PC-9 (cell line): ENCODE data around the gene ARHGDIA. TPM values are rescaled to one million over a fixed set of nuclear protein-coding genes. Genes with fewer than 3 reads are reported as not detected.

Source experiments
- BruUV-seq: library from RNA; stranded (reverse); fragments of 400-500 nt; replicated peaks from 2 replicates; lab custom pipeline; 2021; lab: Mats Ljungman, UMichigan
- CTCF ChIA-PET: fragments of 300-600 bp; sonication (Branson Sonifier 250); formaldehyde crosslinking; loops from one replicate; lab custom pipeline; 2022; ENCODE audit warnings: antibody characterized with exemption; lab: Charles Lee
- POLR2A ChIA-PET: fragments of 300-600 bp; sonication (Branson Sonifier 250); formaldehyde crosslinking; loops from one replicate; lab custom pipeline; 2022; ENCODE audit warnings: antibody characterized with exemption; ENCODE audit not compliant: unreplicated experiment; lab: Charles Lee
- DNase-seq, 2 experiments: peaks; one replicate each; pipeline versions ENCODE4 v3.0.0 to v3.0.0-alpha.2; 2015 to 2022; ENCODE audit warnings: mixed read lengths in 1 of 2
- H2AFZ ChIP-seq: fragments of 200-600 bp; sonication (generic); 2 replicates; pipeline ENCODE4 v1.8.1; 2017; ENCODE audit warnings: antibody characterized with exemption
- H3F3A ChIP-seq: fragments of 200-600 bp; sonication (generic); 2 replicates; pipeline ENCODE4 v1.8.1; 2017; ENCODE audit warnings: antibody characterized with exemption, mild to moderate bottlenecking, low read depth; ENCODE audit not compliant: insufficient read depth
- H3K27ac ChIP-seq: fragments of 200-600 bp; sonication (generic); 2 replicates; pipeline ENCODE4 v1.6.1; 2016; ENCODE audit warnings: mixed run types
- H3K27me3 ChIP-seq: fragments of 200-600 bp; sonication (generic); 2 replicates; pipeline ENCODE4 v1.6.1; 2016; ENCODE audit warnings: low read depth, mixed run types; ENCODE audit not compliant: insufficient read depth
- H3K36me3 ChIP-seq: fragments of 200-600 bp; sonication (generic); 2 replicates; pipeline ENCODE4 v1.6.1; 2016; ENCODE audit warnings: low read depth, mixed run types
- H3K4me1 ChIP-seq: fragments of 200-600 bp; sonication (generic); replicated peaks from 2 replicates; pipeline ENCODE4 v1.6.1; 2016; ENCODE audit warnings: mixed run types; ENCODE audit not compliant: insufficient read depth
- H3K4me2 ChIP-seq: fragments of 200-600 bp; sonication (generic); 2 replicates; pipeline ENCODE4 v1.6.1; 2017; ENCODE audit warnings: mixed run types
- H3K4me3 ChIP-seq: fragments of 200-600 bp; sonication (generic); 2 replicates; pipeline ENCODE4 v1.6.1; 2016; ENCODE audit warnings: mixed run types
- H3K79me2 ChIP-seq: fragments of 200-600 bp; sonication (generic); 2 replicates; pipeline ENCODE4 v1.6.1; 2017; ENCODE audit warnings: low read depth, mixed run types
- H3K9me2 ChIP-seq: fragments of 200-600 bp; sonication (generic); 2 replicates; pipeline ENCODE4 v1.8.1; 2017; ENCODE audit warnings: mild to moderate bottlenecking; ENCODE audit not compliant: insufficient read depth
- H3K9me3 ChIP-seq: fragments of 200-600 bp; sonication (generic); 2 replicates; pipeline ENCODE4 v1.8.1; 2016; ENCODE audit warnings: low read depth; ENCODE audit not compliant: insufficient read depth
- H4K20me1 ChIP-seq: fragments of 200-600 bp; sonication (generic); 2 replicates; pipeline ENCODE4 v1.8.1; 2017; ENCODE audit not compliant: insufficient read depth
- CTCF ChIP-seq: fragments of 200-600 bp; sonication (generic); conservative IDR thresholded peaks from 2 replicates; pipeline ENCODE4 v1.6.1; 2017; ENCODE audit warnings: mixed run types, antibody characterized with exemption, mild to moderate bottlenecking, moderate library complexity
- EZH2 ChIP-seq: fragments of 200-600 bp; sonication (generic); IDR thresholded peaks from 2 replicates; pipeline ENCODE4 v1.8.0; 2017; ENCODE audit warnings: antibody characterized with exemption, low read depth
- intact Hi-C: fragments of 100-400 bp; cut with micrococcal nuclease; formaldehyde crosslinking; loops from one replicate; pipeline ENCODE4 v1.10.0; 2022; ENCODE audit not compliant: unreplicated experiment
- total RNA-seq: library from RNA; stranded (reverse); gene quantifications from 2 replicates; pipeline ENCODE4 v1.2.3, GENCODE V29; 2021

Gene ARHGDIA
- total RNA-seq, 1 experiment from 2014 or later, result 309 TPM

DNA sequence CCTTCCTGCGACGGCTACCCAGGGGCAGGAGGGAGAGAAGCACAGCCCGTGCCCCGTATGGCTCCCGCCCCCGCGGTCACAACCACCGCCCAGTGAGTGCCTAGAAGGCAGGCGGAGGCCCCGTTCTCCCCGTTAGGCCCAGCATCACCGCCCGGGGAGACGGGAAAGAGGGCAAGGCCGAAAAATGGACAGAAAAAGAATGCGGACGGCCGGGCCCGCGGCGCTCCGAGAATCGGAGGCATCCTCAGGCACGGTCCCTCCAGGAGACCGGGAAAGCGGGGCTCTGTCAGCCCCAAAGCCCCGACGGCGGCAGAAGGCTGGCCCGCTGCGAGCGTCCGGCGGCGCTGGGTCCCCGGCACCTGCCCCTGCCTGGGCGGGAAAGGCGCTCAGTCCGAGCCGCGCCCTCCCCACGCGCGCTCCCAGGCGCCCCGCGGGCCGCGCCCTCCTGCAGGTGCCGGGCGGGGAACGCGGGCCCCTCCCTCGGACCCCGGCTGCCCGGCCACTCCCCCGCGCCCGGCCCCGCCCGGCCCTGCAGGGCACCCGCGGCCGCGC lies 38.5 kb downstream of the ARHGDIA start:
- H3K4me1 ChIP-seq, result no peaks in the 10 kb centered on the region
- no peak overlapping the region for H3K27ac ChIP-seq
- peak overlapping the region; percentile 61 for H3K4me3 ChIP-seq
- peak overlapping the region; percentile 73; the same call in 1 of the 2 replicates for H2AFZ ChIP-seq
- no peaks in the 10 kb centered on the region for H3K9me2 ChIP-seq
- H3K27me3 ChIP-seq, result no peaks in the 10 kb centered on the region
- ChIA-PET CTCF (no interaction called here), POLR2A (interaction anchor here (0.5 to 1.1 kb wide), 3 partner anchors 16 to 78 kb away, joined by 6 to 9 read pairs (median 7); partner anchors contain the start of gene PCYT2)
- H3F3A ChIP-seq, result peaks cover under 1% of the 10 kb centered on the region; the same call in 1 of the 2 replicates
- H3K79me2 ChIP-seq, result peaks cover 6% of the 10 kb centered on the region
- BruUV-seq, result no TSS peak
- intact Hi-C loops, result loop anchor here (1.0 kb wide), 1 partner anchor 28 kb away; the partner anchor contains the start of gene P4HB
- TF ChIP-seq CTCF (no peak), EZH2 (no peak)
- DNase-seq, result no peak
- H3K9me3 ChIP-seq, result no peaks in the 10 kb centered on the region
- no peaks in the 10 kb centered on the region for H3K36me3 ChIP-seq
- no peaks in the 10 kb centered on the region for H4K20me1 ChIP-seq
- H3K4me2 ChIP-seq, result peak overlapping the region; percentile 83

DNA sequence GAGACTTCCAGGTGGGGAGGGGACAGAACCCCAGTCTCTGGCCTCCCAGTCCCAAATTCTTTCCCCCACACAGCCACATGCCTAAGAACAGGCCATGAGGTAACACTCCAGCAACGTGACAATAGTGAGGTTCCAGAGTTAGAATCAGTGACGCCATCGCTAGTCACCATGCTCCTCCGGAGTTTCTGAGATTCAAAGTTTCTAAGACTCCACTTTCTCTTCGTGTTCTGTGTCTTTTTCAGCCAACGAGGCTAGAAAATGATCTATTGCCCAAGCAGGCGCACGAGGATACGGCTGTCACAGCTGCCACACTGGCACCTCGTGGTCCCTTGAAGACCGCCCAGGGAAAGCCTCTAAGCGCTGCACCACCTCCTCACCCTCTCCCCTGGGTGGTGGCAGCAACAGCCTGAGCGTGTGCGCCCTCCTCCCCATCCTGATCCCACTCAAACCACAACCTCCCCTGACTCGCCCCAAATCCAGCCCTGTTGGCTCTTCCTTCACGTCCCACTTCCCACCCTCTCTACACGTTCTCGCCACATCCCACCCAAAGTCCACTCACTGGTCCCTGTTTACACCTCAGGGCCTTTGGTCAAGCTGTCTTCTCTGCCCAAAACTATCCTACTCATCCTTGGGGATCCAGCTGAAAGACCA lies 39.1 kb downstream of the ARHGDIA start:
- Histone ChIP-seq H3K4me1 (no peaks in the 10 kb centered on the region), H3K9me3 (no peaks in the 10 kb centered on the region), H3K36me3 (no peaks in the 10 kb centered on the region), H3F3A (no peaks in the 10 kb centered on the region; the same call in 1 of the 2 replicates), H3K4me2 (peak overlapping the region; percentile 83), H3K27ac (no peak overlapping the region), H4K20me1 (no peaks in the 10 kb centered on the region), H2AFZ (0 out of 2 replicates have a peak overlapping the region, but pooled peaks have one; percentile 73), H3K79me2 (peaks cover 6% of the 10 kb centered on the region), H3K27me3 (no peaks in the 10 kb centered on the region), H3K9me2 (no peaks in the 10 kb centered on the region), H3K4me3 (peak overlapping the region; percentile 61)
- intact Hi-C loops, result no loop called here
- ChIA-PET CTCF (no interaction called here), POLR2A (interaction anchor here (0.8 kb wide), 1 partner anchor 79 kb away, joined by 9 read pairs; the partner anchor contains the start of gene PCYT2)
- TF ChIP-seq CTCF (no peak), EZH2 (no peak)
- TSS peak; percentile 41 for BruUV-seq
- no peak for DNase-seq

DNA sequence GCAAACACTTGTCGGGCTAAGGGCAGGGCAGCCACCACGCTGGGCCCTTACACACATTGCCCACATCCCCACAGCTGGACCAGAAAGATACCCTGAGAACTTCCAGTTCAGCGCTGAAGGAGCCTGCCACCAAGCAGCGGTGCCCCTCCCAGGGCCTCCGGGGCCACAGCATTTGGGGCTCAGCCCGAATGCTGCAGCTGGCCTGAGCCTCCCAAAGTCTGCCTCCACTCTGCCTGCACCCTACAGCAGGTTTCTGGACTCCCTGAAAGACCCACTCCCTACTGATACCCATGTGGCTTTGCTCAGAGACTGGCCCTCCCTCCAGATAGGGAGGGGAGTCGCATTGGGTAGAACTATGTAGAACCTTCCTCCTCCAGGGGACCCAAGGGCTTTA lies 39.6 kb downstream of the ARHGDIA start:
- H3K4me3 ChIP-seq, result no peak overlapping the region

More for the DNA sequence above, 39.6 kb downstream of the ARHGDIA start:
- no peaks in the 10 kb centered on the region for H3K36me3 ChIP-seq
- no peaks in the 10 kb centered on the region for H3K9me2 ChIP-seq
- ChIA-PET POLR2A (no interaction called here), CTCF (no interaction called here)
- H3K27ac ChIP-seq, result no peak overlapping the region
- H3K9me3 ChIP-seq, result no peaks in the 10 kb centered on the region
- peak overlapping the region; percentile 83; the same call in 1 of the 2 replicates for H3K4me2 ChIP-seq
- TF ChIP-seq EZH2 (no peak), CTCF (no peak)
- no peaks in the 10 kb centered on the region for H3K4me1 ChIP-seq
- no TSS peak for BruUV-seq
- H3F3A ChIP-seq, result no peaks in the 10 kb centered on the region; the same call in 1 of the 2 replicates
- H2AFZ ChIP-seq, result no peak overlapping the region
- intact Hi-C loops, result no loop called here
- H3K79me2 ChIP-seq, result peaks cover 6% of the 10 kb centered on the region
- DNase-seq, result no peak
- H3K27me3 ChIP-seq, result no peaks in the 10 kb centered on the region
- no peaks in the 10 kb centered on the region for H4K20me1 ChIP-seq
